GM12878 (cell line): ENCODE results near the gene LPCAT3. TPM values are rescaled to one million over a fixed set of nuclear protein-coding genes. Genes with fewer than 3 reads are reported as not detected.

Experiments used
- CBFB ChIP-seq: IDR thresholded peaks from 2 replicates; pipeline ENCODE4 v1.6.1; 2016; ENCODE audit warnings: antibody characterized with exemption, low read depth
- CHD1 ChIP-seq: IDR thresholded peaks from 2 replicates; pipeline ENCODE4 v1.6.1; 2012; ENCODE audit warnings: low read depth, low read length, improper control_type of control experiment
- EED ChIP-seq: sonication (generic); IDR thresholded peaks from 2 replicates; pipeline ENCODE4 v1.6.1; 2016; ENCODE audit warnings: antibody characterized with exemption, low read depth
- EZH2 ChIP-seq: IDR thresholded peaks from 2 replicates; pipeline ENCODE4 v1.6.1; 2012; ENCODE audit warnings: low read depth, mild to moderate bottlenecking, control low read depth, inconsistent platforms, low read length, borderline replicate concordance; ENCODE audit not compliant: control insufficient read depth
- FOS ChIP-seq: IDR thresholded peaks from 3 replicates; pipeline ENCODE4 v1.6.1; 2011; ENCODE audit warnings: borderline replicate concordance; ENCODE audit not compliant: insufficient read length; ENCODE audit errors: extremely low read depth
- JUND ChIP-seq: IDR thresholded peaks from 2 replicates; pipeline ENCODE4 v1.6.1; 2012; ENCODE audit warnings: low read depth, mild to moderate bottlenecking, low read length, improper control_type of control experiment, moderate library complexity
- KAT2A ChIP-seq: conservative IDR thresholded peaks from 2 replicates; pipeline ENCODE4 v1.6.1; 2011; ENCODE audit warnings: low read depth, low read length; ENCODE audit not compliant: control insufficient read depth
- MEF2A ChIP-seq: IDR thresholded peaks from 2 replicates; pipeline ENCODE4 v1.6.1; 2011; ENCODE audit warnings: low read depth, mild to moderate bottlenecking, low read length, moderate library complexity; ENCODE audit not compliant: insufficient read depth
- MYB ChIP-seq: fragments of 150-350 bp; IDR thresholded peaks from 2 replicates; pipeline ENCODE4 v1.6.1; 2014; ENCODE audit warnings: mild to moderate bottlenecking, low read depth, low read length, borderline replicate concordance
- NBN ChIP-seq: fragments of 450-650 bp; IDR thresholded peaks from 2 replicates; pipeline ENCODE4 v1.6.1; 2016
- NFIC ChIP-seq: IDR thresholded peaks from 2 replicates; pipeline ENCODE4 v1.6.1; 2012; ENCODE audit warnings: low read depth, mild to moderate bottlenecking, inconsistent platforms, low read length, moderate library complexity
- RCOR1 ChIP-seq: conservative IDR thresholded peaks from 2 replicates; pipeline ENCODE4 v1.6.1; 2012; ENCODE audit warnings: low read depth, low read length, improper control_type of control experiment
- SIX5 ChIP-seq: IDR thresholded peaks from 2 replicates; pipeline ENCODE4 v1.6.1; 2011; ENCODE audit warnings: mild to moderate bottlenecking, low read depth, low read length, moderate library complexity; ENCODE audit not compliant: severe bottlenecking
- SMAD5 ChIP-seq: IDR thresholded peaks from 2 replicates; pipeline ENCODE4 v1.6.1; 2016; ENCODE audit warnings: antibody characterized with exemption, low read depth
- SREBF2 ChIP-seq: IDR thresholded peaks from 2 replicates; pipeline ENCODE4 v1.6.1; 2012; ENCODE audit warnings: mild to moderate bottlenecking, low read length
- STAT1 ChIP-seq: fragments of 450-650 bp; conservative IDR thresholded peaks from 2 replicates; pipeline ENCODE4 v1.6.1; 2014; ENCODE audit warnings: antibody characterized with exemption, mild to moderate bottlenecking
- SUPT20H ChIP-seq: IDR thresholded peaks from 2 replicates; pipeline ENCODE4 v1.6.1; 2011; ENCODE audit warnings: low read depth, mild to moderate bottlenecking, low read length, moderate library complexity, borderline replicate concordance; ENCODE audit not compliant: control insufficient read depth
- TAF1 ChIP-seq: IDR thresholded peaks from 2 replicates; pipeline ENCODE4 v1.6.1; 2011; ENCODE audit warnings: mild to moderate bottlenecking, low read depth, low read length, borderline replicate concordance
- TCF7 ChIP-seq: IDR thresholded peaks from 2 replicates; pipeline ENCODE4 v1.6.1; 2014; ENCODE audit warnings: antibody characterized with exemption, borderline replicate concordance
- ZBED1 ChIP-seq: IDR thresholded peaks from 2 replicates; pipeline ENCODE4 v1.6.1; 2016; ENCODE audit warnings: borderline replicate concordance
- polyA plus RNA-seq, 11 experiments: library from polyadenylated mRNA; depleted of rRNA in 4 of 11; unstranded in 6 of 11; stranded (reverse) in 5 of 11; fragments of >200 nt; fragmentation: Nextera tagmentation in 4 of 11; fragmentation: Illumina TruSeq in 1 of 11; extraction: Ambion mirVana in 4 of 11; extraction: Trizol in 1 of 11; gene quantifications; 1 replicate in 1 of 11; 2 replicates in 10 of 11; pipeline versions ENCODE4 v1.2.1 to v1.2.3, GENCODE V29; 2011 to 2016; ENCODE audit warnings: inconsistent platforms in 2 of 11, missing spikeins in 2 of 11, low read depth in 1 of 11
- total RNA-seq, 4 experiments: library from RNA; depleted of rRNA in 3 of 4; stranded (reverse); fragments of >200 nt in 3 of 4; fragmentation: Illumina TruSeq in 1 of 4; extraction: Trizol in 1 of 4; gene quantifications; 2 replicates each; pipeline versions ENCODE4 v1.2.1 to v1.2.3, GENCODE V29; 2013 to 2021
- TF ChIP-seq, protein P1 (sequence below): fragments of 450-650 bp; formaldehyde crosslinking; IDR thresholded peaks from 2 replicates; pipeline ENCODE4 v1.4.0; 2022; ENCODE audit warnings: mild to moderate bottlenecking, moderate library complexity
- TF ChIP-seq, protein P2 (sequence below): IDR thresholded peaks from 2 replicates; pipeline ENCODE4 v1.6.1; 2011; ENCODE audit warnings: borderline replicate concordance, low read depth, mild to moderate bottlenecking, moderate library complexity, mixed read lengths, low read length; ENCODE audit not compliant: insufficient read depth; ENCODE audit errors: extremely low read length
- TF ChIP-seq, protein P3 (sequence below): IDR thresholded peaks from 2 replicates; pipeline ENCODE4 v1.6.1; 2012; ENCODE audit warnings: low read depth, low read length, improper control_type of control experiment
- TF ChIP-seq, protein P4 (sequence below): fragments of 450-650 bp; IDR thresholded peaks from 2 replicates; pipeline ENCODE4 v1.6.1; 2017; ENCODE audit warnings: antibody characterized with exemption, mild to moderate bottlenecking, moderate library complexity

Gene LPCAT3
- total and polyA plus RNA-seq, 10 of the 15 experiments (the other 5 are each of a cell fraction or from before 2014, with no cell fraction given), result 2.6 to 48.3 (median 23.0) TPM

DNA sequence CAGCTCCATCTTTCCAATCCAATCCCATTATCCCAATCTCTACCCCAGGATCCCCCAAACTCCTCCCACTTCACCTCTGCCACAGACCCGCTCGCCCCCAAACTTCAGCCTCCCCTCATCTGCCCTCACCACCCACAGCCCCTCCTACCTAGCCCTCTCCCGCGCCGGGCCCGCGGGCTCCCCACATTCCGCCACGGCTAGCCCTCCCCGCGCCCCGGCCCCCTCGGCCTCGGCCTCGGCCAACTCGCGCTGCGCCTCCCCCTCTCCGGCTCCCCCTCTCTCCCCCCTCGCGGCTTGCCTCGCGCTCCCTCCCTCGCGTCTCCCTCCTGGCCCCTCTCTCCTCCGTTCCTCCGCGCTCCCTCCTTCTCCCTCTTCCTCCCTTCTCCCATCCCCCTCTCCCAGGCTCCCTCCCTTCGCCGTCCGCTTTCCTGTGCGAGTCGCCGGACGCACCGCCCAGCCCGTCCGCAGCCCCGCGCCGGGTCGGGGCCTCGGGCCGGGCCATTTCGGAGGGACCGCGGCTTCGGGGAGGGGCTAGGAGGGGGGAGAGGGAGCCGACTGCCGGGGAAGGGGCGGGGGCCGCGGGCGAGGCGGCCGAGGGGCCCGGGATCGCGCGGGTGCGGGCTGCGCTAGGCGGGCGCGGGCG lies 90.8 kb downstream of the LPCAT3 start, which contains the start of gene ATN1 (continued):
- TF ChIP-seq, protein P1, sequence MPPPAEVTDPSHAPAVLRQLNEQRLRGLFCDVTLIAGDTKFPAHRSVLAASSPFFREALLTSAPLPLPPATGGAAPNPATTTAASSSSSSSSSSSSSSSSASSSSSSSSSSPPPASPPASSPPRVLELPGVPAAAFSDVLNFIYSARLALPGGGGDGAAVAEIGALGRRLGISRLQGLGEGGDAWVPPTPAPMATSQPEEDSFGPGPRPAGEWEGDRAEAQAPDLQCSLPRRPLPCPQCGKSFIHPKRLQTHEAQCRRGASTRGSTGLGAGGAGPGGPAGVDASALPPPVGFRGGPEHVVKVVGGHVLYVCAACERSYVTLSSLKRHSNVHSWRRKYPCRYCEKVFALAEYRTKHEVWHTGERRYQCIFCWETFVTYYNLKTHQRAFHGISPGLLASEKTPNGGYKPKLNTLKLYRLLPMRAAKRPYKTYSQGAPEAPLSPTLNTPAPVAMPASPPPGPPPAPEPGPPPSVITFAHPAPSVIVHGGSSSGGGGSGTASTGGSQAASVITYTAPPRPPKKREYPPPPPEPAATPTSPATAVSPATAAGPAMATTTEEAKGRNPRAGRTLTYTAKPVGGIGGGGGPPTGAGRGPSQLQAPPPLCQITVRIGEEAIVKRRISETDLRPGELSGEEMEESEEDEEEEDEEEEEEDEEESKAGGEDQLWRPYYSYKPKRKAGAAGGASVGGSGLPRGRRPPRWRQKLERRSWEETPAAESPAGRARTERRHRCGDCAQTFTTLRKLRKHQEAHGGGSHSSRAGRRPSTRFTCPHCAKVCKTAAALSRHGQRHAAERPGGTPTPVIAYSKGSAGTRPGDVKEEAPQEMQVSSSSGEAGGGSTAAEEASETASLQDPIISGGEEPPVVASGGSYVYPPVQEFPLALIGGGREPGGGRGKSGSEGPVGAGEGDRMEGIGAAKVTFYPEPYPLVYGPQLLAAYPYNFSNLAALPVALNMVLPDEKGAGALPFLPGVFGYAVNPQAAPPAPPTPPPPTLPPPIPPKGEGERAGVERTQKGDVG (CRISPR knock-in tag), result no peak
- TF ChIP-seq TAF1 (0 out of 2 replicates have a peak, but pooled peaks have one; percentile 8), CBFB (no peak), MEF2A (no peak), RCOR1 (no peak), FOS (no peak), KAT2A (no peak), JUND (no peak), ZBED1 (no peak), CHD1 (no peak), MYB (no peak), STAT1 (no peak), SREBF2 (no peak), TCF7 (no peak), NBN (peak; percentile 70; the same call in 1 of the 2 replicates), SMAD5 (no peak), EZH2 (no peak), EED (peak; percentile 38; the same call in 1 of the 2 replicates), SUPT20H (no peak), SIX5 (no peak), NFIC (no peak; the same call in 1 of the 2 replicates)
- TF ChIP-seq, protein P2, sequence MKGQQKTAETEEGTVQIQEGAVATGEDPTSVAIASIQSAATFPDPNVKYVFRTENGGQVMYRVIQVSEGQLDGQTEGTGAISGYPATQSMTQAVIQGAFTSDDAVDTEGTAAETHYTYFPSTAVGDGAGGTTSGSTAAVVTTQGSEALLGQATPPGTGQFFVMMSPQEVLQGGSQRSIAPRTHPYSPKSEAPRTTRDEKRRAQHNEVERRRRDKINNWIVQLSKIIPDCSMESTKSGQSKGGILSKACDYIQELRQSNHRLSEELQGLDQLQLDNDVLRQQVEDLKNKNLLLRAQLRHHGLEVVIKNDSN, result no peak
- TF ChIP-seq, protein P3, sequence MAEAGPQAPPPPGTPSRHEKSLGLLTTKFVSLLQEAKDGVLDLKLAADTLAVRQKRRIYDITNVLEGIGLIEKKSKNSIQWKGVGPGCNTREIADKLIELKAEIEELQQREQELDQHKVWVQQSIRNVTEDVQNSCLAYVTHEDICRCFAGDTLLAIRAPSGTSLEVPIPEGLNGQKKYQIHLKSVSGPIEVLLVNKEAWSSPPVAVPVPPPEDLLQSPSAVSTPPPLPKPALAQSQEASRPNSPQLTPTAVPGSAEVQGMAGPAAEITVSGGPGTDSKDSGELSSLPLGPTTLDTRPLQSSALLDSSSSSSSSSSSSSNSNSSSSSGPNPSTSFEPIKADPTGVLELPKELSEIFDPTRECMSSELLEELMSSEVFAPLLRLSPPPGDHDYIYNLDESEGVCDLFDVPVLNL, result no peak
- TF ChIP-seq, protein P4, sequence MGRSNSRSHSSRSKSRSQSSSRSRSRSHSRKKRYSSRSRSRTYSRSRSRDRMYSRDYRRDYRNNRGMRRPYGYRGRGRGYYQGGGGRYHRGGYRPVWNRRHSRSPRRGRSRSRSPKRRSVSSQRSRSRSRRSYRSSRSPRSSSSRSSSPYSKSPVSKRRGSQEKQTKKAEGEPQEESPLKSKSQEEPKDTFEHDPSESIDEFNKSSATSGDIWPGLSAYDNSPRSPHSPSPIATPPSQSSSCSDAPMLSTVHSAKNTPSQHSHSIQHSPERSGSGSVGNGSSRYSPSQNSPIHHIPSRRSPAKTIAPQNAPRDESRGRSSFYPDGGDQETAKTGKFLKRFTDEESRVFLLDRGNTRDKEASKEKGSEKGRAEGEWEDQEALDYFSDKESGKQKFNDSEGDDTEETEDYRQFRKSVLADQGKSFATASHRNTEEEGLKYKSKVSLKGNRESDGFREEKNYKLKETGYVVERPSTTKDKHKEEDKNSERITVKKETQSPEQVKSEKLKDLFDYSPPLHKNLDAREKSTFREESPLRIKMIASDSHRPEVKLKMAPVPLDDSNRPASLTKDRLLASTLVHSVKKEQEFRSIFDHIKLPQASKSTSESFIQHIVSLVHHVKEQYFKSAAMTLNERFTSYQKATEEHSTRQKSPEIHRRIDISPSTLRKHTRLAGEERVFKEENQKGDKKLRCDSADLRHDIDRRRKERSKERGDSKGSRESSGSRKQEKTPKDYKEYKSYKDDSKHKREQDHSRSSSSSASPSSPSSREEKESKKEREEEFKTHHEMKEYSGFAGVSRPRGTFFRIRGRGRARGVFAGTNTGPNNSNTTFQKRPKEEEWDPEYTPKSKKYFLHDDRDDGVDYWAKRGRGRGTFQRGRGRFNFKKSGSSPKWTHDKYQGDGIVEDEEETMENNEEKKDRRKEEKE, result no peak
